Measurements from ENCODE around the gene ADPRHL1. TPM values are rescaled to one million over a fixed set of nuclear protein-coding genes. Genes with fewer than 3 reads are reported as not detected.

ADPRHL1 gene
- total RNA-seq, 1 donor from 2014 or later = 3.1 TPM

DNA sequence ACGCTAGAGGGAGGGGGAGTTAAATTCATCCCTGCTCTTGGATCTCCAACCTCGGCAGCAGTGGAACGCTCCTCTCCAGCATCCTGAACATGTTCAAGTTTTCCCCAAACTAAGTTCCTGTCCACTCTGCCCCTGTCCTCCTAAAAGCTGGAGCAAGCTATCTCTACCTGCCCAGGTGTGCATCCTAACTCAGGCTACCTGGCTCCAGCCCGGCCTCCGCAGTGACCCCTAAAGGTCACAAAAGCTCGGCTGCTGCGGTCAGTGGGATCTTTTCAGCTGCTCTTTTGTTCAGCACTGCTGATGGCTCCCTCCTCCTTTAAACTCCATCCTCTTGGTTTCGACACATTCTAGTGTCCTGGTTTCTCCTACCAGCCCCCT is 35.9 kb upstream of the ADPRHL1 start:
- Mint-ChIP-seq H3K4me1 (ENCODE audit: low read depth, unreplicated experiment) (peaks cover 24% of the 10 kb centered on the region), H3K27me3 (ENCODE audit: low read depth, unreplicated experiment) (no peaks in the 10 kb centered on the region), H3K4me3 (ENCODE audit: unreplicated experiment) (peak overlapping the region; percentile 90), H3K9me3 (ENCODE audit: unreplicated experiment) (no peaks in the 10 kb centered on the region), H3K36me3 (ENCODE audit: low read depth, unreplicated experiment) (peaks cover 2% of the 10 kb centered on the region), H3K27ac (ENCODE audit: unreplicated experiment) (peak overlapping the region; percentile 70)
- Histone ChIP-seq H2AFZ (ENCODE audit: low read depth, low read length) (peak overlapping the region; percentile 23), H3K79me2 (ENCODE audit: insufficient read depth, low read length) (peaks cover 83% of the 10 kb centered on the region), H3K4me3 (ENCODE audit: insufficient read depth, low read depth, low read length) (peak overlapping the region; percentile 69), H3K4me2 (ENCODE audit: low read length) (peak overlapping the region; percentile 94), H4K20me1 (ENCODE audit: insufficient read depth, low read length) (peaks cover 66% of the 10 kb centered on the region), H3K27ac (ENCODE audit: low read depth, low read length) (no peak overlapping the region), H3K27me3 (ENCODE audit: insufficient read depth, low read length) (no peaks in the 10 kb centered on the region), H3K4me1 (ENCODE audit: insufficient read depth, low read length) (peaks cover 36% of the 10 kb centered on the region), H3K9me3 (ENCODE audit: insufficient read depth, low read depth, low read length) (no peaks in the 10 kb centered on the region), H3K9ac (ENCODE audit: low read length) (peak overlapping the region; percentile 98), H3K36me3 (ENCODE audit: insufficient read depth, low read length) (peaks cover under 1% of the 10 kb centered on the region)
- DNase-seq (ENCODE audit: low read depth) = no peak
- TF ChIP-seq EZH2 (IDR thresholded peaks at IDR 0.05; ENCODE audit: insufficient read depth, low read length) = no peak
- TF ChIP-seq, protein P1, sequence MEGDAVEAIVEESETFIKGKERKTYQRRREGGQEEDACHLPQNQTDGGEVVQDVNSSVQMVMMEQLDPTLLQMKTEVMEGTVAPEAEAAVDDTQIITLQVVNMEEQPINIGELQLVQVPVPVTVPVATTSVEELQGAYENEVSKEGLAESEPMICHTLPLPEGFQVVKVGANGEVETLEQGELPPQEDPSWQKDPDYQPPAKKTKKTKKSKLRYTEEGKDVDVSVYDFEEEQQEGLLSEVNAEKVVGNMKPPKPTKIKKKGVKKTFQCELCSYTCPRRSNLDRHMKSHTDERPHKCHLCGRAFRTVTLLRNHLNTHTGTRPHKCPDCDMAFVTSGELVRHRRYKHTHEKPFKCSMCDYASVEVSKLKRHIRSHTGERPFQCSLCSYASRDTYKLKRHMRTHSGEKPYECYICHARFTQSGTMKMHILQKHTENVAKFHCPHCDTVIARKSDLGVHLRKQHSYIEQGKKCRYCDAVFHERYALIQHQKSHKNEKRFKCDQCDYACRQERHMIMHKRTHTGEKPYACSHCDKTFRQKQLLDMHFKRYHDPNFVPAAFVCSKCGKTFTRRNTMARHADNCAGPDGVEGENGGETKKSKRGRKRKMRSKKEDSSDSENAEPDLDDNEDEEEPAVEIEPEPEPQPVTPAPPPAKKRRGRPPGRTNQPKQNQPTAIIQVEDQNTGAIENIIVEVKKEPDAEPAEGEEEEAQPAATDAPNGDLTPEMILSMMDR (IDR thresholded peaks at IDR 0.05; ENCODE audit: insufficient read depth, low read depth, low read length) = no peak
- FAIRE-seq = no peak

- DNase-seq (ENCODE audit: low read depth) = no peak
- Histone ChIP-seq H3K4me3 (ENCODE audit: insufficient read depth, low read depth, low read length) (no peak overlapping the region), H3K27me3 (ENCODE audit: insufficient read depth, low read length) (no peaks in the 10 kb centered on the region), H3K36me3 (ENCODE audit: insufficient read depth, low read length) (no peaks in the 10 kb centered on the region), H3K9ac (ENCODE audit: low read length) (no peak overlapping the region), H2AFZ (ENCODE audit: low read depth, low read length) (no peak overlapping the region), H3K4me1 (ENCODE audit: insufficient read depth, low read length) (peaks cover 29% of the 10 kb centered on the region), H3K9me3 (ENCODE audit: insufficient read depth, low read depth, low read length) (no peaks in the 10 kb centered on the region), H3K79me2 (ENCODE audit: insufficient read depth, low read length) (peaks cover 85% of the 10 kb centered on the region), H3K4me2 (ENCODE audit: low read length) (peak overlapping the region; percentile 94), H4K20me1 (ENCODE audit: insufficient read depth, low read length) (peaks cover 67% of the 10 kb centered on the region), H3K27ac (ENCODE audit: low read depth, low read length) (no peak overlapping the region)
- Mint-ChIP-seq H3K36me3 (ENCODE audit: low read depth, unreplicated experiment) (peaks cover 2% of the 10 kb centered on the region), H3K4me1 (ENCODE audit: low read depth, unreplicated experiment) (peaks cover 16% of the 10 kb centered on the region), H3K27ac (ENCODE audit: unreplicated experiment) (no peak overlapping the region), H3K27me3 (ENCODE audit: low read depth, unreplicated experiment) (no peaks in the 10 kb centered on the region), H3K4me3 (ENCODE audit: unreplicated experiment) (peak overlapping the region; percentile 90), H3K9me3 (ENCODE audit: unreplicated experiment) (no peaks in the 10 kb centered on the region)
- FAIRE-seq = no peak
- TF ChIP-seq EZH2 (IDR thresholded peaks at IDR 0.05; ENCODE audit: insufficient read depth, low read length) = no peak
- TF ChIP-seq, protein P1 (IDR thresholded peaks at IDR 0.05; ENCODE audit: insufficient read depth, low read depth, low read length) = no peak
Measured at GRCh38 chr13:113488283-113488682, 35.0 kb upstream of the ADPRHL1 start.

DNA sequence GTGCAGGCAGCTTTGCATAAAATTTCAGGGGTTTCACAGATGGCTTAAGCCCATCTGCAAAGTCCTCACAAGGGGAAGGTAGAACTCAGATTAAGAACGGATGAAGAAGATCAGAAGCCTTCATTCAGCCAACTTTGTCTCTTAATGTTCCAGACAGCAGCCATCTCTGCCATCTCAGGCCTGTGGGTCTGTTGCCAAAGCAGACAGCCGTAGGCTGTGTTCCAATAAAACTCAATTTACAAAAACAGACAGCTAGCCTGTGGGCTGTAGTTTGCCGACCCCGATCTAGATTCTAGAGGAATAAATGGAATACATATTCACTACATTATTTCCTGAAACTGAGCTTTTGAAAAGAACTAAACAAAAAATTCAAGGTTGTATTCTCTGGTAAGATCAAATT is 33.4 kb upstream of the ADPRHL1 start:
- no peaks in the 10 kb centered on the region for H3K9me3 Mint-ChIP-seq (ENCODE audit: unreplicated experiment)
- H3K27ac Mint-ChIP-seq (ENCODE audit: unreplicated experiment) = no peak overlapping the region
- Histone ChIP-seq H2AFZ (ENCODE audit: low read depth, low read length) (no peak overlapping the region), H3K4me2 (ENCODE audit: low read length) (no peak overlapping the region), H4K20me1 (ENCODE audit: insufficient read depth, low read length) (peaks cover 70% of the 10 kb centered on the region), H3K4me3 (ENCODE audit: insufficient read depth, low read depth, low read length) (no peak overlapping the region), H3K27ac (ENCODE audit: low read depth, low read length) (no peak overlapping the region), H3K79me2 (ENCODE audit: insufficient read depth, low read length) (peaks cover 88% of the 10 kb centered on the region), H3K4me1 (ENCODE audit: insufficient read depth, low read length) (peaks cover 17% of the 10 kb centered on the region), H3K27me3 (ENCODE audit: insufficient read depth, low read length) (no peaks in the 10 kb centered on the region), H3K9me3 (ENCODE audit: insufficient read depth, low read depth, low read length) (no peaks in the 10 kb centered on the region), H3K9ac (ENCODE audit: low read length) (no peak overlapping the region), H3K36me3 (ENCODE audit: insufficient read depth, low read length) (no peaks in the 10 kb centered on the region)
- peaks cover 12% of the 10 kb centered on the region for H3K4me1 Mint-ChIP-seq (ENCODE audit: low read depth, unreplicated experiment)
- H3K27me3 Mint-ChIP-seq (ENCODE audit: low read depth, unreplicated experiment) = no peaks in the 10 kb centered on the region
- no peak for TF ChIP-seq EZH2 (IDR thresholded peaks at IDR 0.05; ENCODE audit: insufficient read depth, low read length)
- TF ChIP-seq, protein P1 (IDR thresholded peaks at IDR 0.05; ENCODE audit: insufficient read depth, low read depth, low read length) = no peak
- FAIRE-seq (no peak), DNase-seq (ENCODE audit: low read depth) (no peak)
- peaks cover 2% of the 10 kb centered on the region for H3K36me3 Mint-ChIP-seq (ENCODE audit: low read depth, unreplicated experiment)
- H3K4me3 Mint-ChIP-seq (ENCODE audit: unreplicated experiment) = no peak overlapping the region
